Endothelial cell of umbilical vein (primary cell): ENCODE measurements around the gene SEMA4D. TPM values are rescaled to one million over a fixed set of nuclear protein-coding genes. Genes with fewer than 3 reads are reported as not detected.

Source experiments
- BruUV-seq: library from RNA; stranded (reverse); fragments of 400-500 nt; replicated peaks from 2 replicates; lab custom pipeline; 2021; lab: Mats Ljungman, UMichigan
- CTCF ChIA-PET: fragments of 300-600, 350-600 bp; sonication (Branson Sonifier 250); formaldehyde crosslinking; loops from one replicate; lab custom pipeline; 2021; ENCODE audit warnings: antibody characterized with exemption, inconsistent platforms; lab: Charles Lee
- POLR2A ChIA-PET: fragments of 300-600, 350-600 bp; sonication (Branson Sonifier 250); formaldehyde crosslinking; loops from one replicate; lab custom pipeline; 2021; ENCODE audit warnings: antibody characterized with exemption, inconsistent platforms; lab: Charles Lee
- DNase-seq: peaks from one replicate; pipeline ENCODE4 v3.0.0-alpha.2; 2011; ENCODE audit warnings: low read depth, low spot score
- FAIRE-seq: peaks from 2 replicates; lab custom pipeline; 2011; peaks lifted over from hg19 to GRCh38; lab: Jason Lieb, UNC
- H2AFZ ChIP-seq: 2 replicates; pipeline ENCODE4 v1.6.0; 2012; ENCODE audit warnings: low read depth, low read length, control low read depth, inconsistent platforms
- H3K27ac ChIP-seq: 2 replicates; pipeline ENCODE4 v1.5.1; 2011; ENCODE audit warnings: low read depth, mild to moderate bottlenecking, control low read depth, low read length, moderate library complexity; ENCODE audit not compliant: insufficient read depth
- H3K27me3 ChIP-seq, 2 experiments: 2 replicates each; pipeline versions ENCODE4 v1.6.0 to v1.6.1; 2011; ENCODE audit warnings: low read length in 2 of 2, mixed read lengths in 1 of 2; ENCODE audit not compliant: control insufficient read depth in 2 of 2, insufficient read depth in 2 of 2
- H3K36me3 ChIP-seq, 2 experiments: 2 replicates in 1 of 2; 3 replicates in 1 of 2; pipeline ENCODE4 v1.5.1; 2011; ENCODE audit warnings: low read length in 2 of 2, mild to moderate bottlenecking in 1 of 2, moderate library complexity in 1 of 2; ENCODE audit not compliant: control insufficient read depth in 2 of 2, insufficient read depth in 2 of 2; ENCODE audit errors: extremely low read depth in 1 of 2
- H3K4me1 ChIP-seq: 3 replicates; pipeline ENCODE4 v1.5.1; 2011; ENCODE audit warnings: mild to moderate bottlenecking, low read length; ENCODE audit not compliant: control insufficient read depth, insufficient read depth; ENCODE audit errors: extremely low read depth
- H3K4me2 ChIP-seq: 2 replicates; pipeline ENCODE4 v1.6.1; 2011; ENCODE audit warnings: low read length, control low read depth, mixed read lengths; ENCODE audit not compliant: insufficient read depth
- H3K4me3 ChIP-seq, 3 experiments: fragments of 200-600 bp in 1 of 3; sonication (generic), shearing (Covaris generic) in 1 of 3; replicated peaks in 1 of 3; 2 replicates each; pipeline ENCODE4 v1.5.1; 2011 to 2016; ENCODE audit warnings: control low read depth in 3 of 3, low read length in 3 of 3, mild to moderate bottlenecking in 2 of 3, inconsistent platforms in 1 of 3, low read depth in 1 of 3, moderate library complexity in 1 of 3; ENCODE audit not compliant: insufficient read depth in 1 of 3
- H3K79me2 ChIP-seq: 2 replicates; pipeline ENCODE4 v1.6.0; 2012; ENCODE audit warnings: low read length, inconsistent platforms; ENCODE audit not compliant: control insufficient read depth, insufficient read depth
- H3K9ac ChIP-seq: replicated peaks from 2 replicates; pipeline ENCODE3; 2011; ENCODE audit warnings: low read length, control low read depth; ENCODE audit not compliant: insufficient read depth; ENCODE audit errors: extremely low read depth
- H3K9me1 ChIP-seq: replicated peaks from 3 replicates; pipeline ENCODE4 v1.6.0; 2011; ENCODE audit warnings: mild to moderate bottlenecking, low read length; ENCODE audit not compliant: control insufficient read depth, insufficient read depth; ENCODE audit errors: extremely low read depth
- H3K9me3 ChIP-seq: replicated peaks from 2 replicates; pipeline ENCODE4 v1.5.1; 2012; ENCODE audit warnings: low read length, inconsistent platforms; ENCODE audit not compliant: control insufficient read depth, insufficient read depth
- H4K20me1 ChIP-seq: replicated peaks from 2 replicates; pipeline ENCODE3; 2011; ENCODE audit warnings: mild to moderate bottlenecking, low read length; ENCODE audit not compliant: control insufficient read depth, insufficient read depth; ENCODE audit errors: extremely low read depth
- EZH2 ChIP-seq: IDR thresholded peaks from 2 replicates; pipeline ENCODE4 v1.6.1; 2012; ENCODE audit warnings: borderline replicate concordance, low read depth, mild to moderate bottlenecking, moderate library complexity, low read length, inconsistent platforms; ENCODE audit not compliant: severe bottlenecking
- FOS ChIP-seq: IDR thresholded peaks from 2 replicates; pipeline ENCODE4 v1.6.1; 2011; ENCODE audit warnings: mild to moderate bottlenecking, low read length, moderate library complexity, borderline replicate concordance; ENCODE audit not compliant: insufficient read depth
- GATA2 ChIP-seq: IDR thresholded peaks from 2 replicates; pipeline ENCODE4 v1.7.0; 2011; ENCODE audit warnings: low read depth, mild to moderate bottlenecking, moderate library complexity, mixed read lengths, low read length; ENCODE audit not compliant: insufficient read length, insufficient read depth
- MYC ChIP-seq: IDR thresholded peaks from one replicate; pipeline ENCODE4 v1.6.1; 2011; ENCODE audit warnings: mild to moderate bottlenecking, low read depth, low read length
- POLR2A ChIP-seq: IDR thresholded peaks from 2 replicates; pipeline ENCODE4 v1.6.1; 2012; ENCODE audit warnings: low read depth, mild to moderate bottlenecking, control low read depth, low read length
- POLR2AphosphoS5 ChIP-seq: IDR thresholded peaks from 2 replicates; pipeline ENCODE4 v1.6.1; 2012; ENCODE audit warnings: low read depth, mild to moderate bottlenecking, control low read depth, low read length, moderate library complexity; ENCODE audit not compliant: insufficient read depth
- dilution Hi-C: fragments of 300-500 bp; cut with MboI; formaldehyde crosslinking; loops from one replicate; pipeline ENCODE4 v1.15.0; 2019; ENCODE audit warnings: low sequenced_read_pairs; ENCODE audit not compliant: extremely low pct_ligation_motif_present
- intact Hi-C: fragments of 100-400 bp; cut with micrococcal nuclease; formaldehyde crosslinking; loops from one replicate; pipeline ENCODE4 v1.10.0; 2022
- polyA plus RNA-seq, 4 experiments: library from polyadenylated mRNA; depleted of rRNA in 3 of 4; stranded (reverse) in 3 of 4; unstranded in 1 of 4; fragments of >200 nt; gene quantifications; 2 replicates each; pipeline versions ENCODE4 v1.2.1 to v1.2.3, GENCODE V29; 2011 to 2012; ENCODE audit warnings: missing spikeins in 1 of 4
- total RNA-seq: library from RNA; stranded (reverse); gene quantifications from 2 replicates; pipeline ENCODE4 v1.2.3, GENCODE V29; 2021
- TF ChIP-seq, protein P1 (sequence below), 2 donors: IDR thresholded peaks; 1 replicate in 1 of 2; 2 replicates in 1 of 2; pipeline ENCODE4 v1.5.1; 2011; ENCODE audit warnings: low read length in 2 of 2, mild to moderate bottlenecking in 2 of 2, moderate library complexity in 2 of 2, control low read depth in 1 of 2, inconsistent platforms in 1 of 2, low read depth in 1 of 2; ENCODE audit not compliant: insufficient read depth in 1 of 2; ENCODE audit errors: extremely low read depth in 1 of 2
- TF ChIP-seq, protein P2 (sequence below): IDR thresholded peaks from 2 replicates; pipeline ENCODE4 v1.6.1; 2011; ENCODE audit not compliant: insufficient read depth, insufficient read length

Gene SEMA4D
- total and polyA plus RNA-seq, 2 donors (not counting 3 experiments of a cell fraction or from before 2014, with no cell fraction given): 3.9 to 15.7 TPM

DNA sequence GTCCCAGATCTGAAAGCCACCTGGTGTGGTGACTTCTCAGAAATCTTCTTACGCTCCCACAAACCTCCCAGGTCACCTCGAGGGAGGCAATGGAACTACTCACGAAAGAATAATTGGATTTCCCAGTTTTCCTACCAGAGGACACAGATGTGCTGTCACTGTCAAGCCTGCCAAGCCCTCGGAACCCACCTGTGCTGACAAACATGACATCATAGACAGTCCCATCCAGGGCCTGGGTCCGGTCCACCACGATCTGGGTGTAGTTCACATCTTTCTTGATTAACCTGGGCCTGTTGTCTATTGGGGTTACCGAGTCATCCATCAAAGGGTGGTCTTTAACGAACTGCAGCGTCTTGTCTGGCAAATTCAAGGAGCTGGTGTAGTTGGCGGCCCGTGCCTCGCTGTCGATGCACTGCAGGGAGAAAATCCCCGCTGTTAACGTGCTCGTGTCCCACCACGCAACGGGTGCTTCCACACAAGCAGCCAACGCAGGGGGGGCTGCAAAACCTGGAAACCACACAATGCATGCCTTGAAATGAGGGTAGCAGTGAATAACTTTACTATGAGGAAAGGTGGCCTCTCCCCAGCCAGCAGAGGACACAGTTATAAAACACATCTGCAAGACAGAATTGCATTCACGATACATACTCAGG, 110.6 kb downstream of the SEMA4D start:
- dilution Hi-C loops (no loop called here), intact Hi-C loops (no loop called here)
- no TSS peak for BruUV-seq
- DNase-seq (no peak), FAIRE-seq (no peak)
- H3K9me3 ChIP-seq: no peaks in the 10 kb centered on the region
- no peaks in the 10 kb centered on the region for H3K4me1 ChIP-seq
- no peaks in the 10 kb centered on the region for H3K79me2 ChIP-seq
- no peak overlapping the region for H3K4me3 ChIP-seq
- no peaks in the 10 kb centered on the region for H4K20me1 ChIP-seq
- H3K9ac ChIP-seq: no peak overlapping the region
- ChIA-PET POLR2A (no interaction called here), CTCF (interaction anchor here (1.1 to 1.3 kb wide), 2 partner anchors 21 to 161 kb away, joined by 3 to 9 read pairs; no protein-coding TSS in a partner anchor)
- H2AFZ ChIP-seq: no peak overlapping the region
- H3K9me1 ChIP-seq: no peaks in the 10 kb centered on the region
- no peak overlapping the region for H3K27ac ChIP-seq
- H3K4me2 ChIP-seq: no peak overlapping the region
- peaks cover 0 to 17% of the 10 kb centered on the region in 2 experiments for H3K36me3 ChIP-seq
- no peaks in the 10 kb centered on the region for H3K27me3 ChIP-seq
- TF ChIP-seq EZH2 (no peak), GATA2 (no peak), POLR2A (no peak), MYC (no peak), FOS (no peak), POLR2AphosphoS5 (no peak)
- TF ChIP-seq, protein P1, sequence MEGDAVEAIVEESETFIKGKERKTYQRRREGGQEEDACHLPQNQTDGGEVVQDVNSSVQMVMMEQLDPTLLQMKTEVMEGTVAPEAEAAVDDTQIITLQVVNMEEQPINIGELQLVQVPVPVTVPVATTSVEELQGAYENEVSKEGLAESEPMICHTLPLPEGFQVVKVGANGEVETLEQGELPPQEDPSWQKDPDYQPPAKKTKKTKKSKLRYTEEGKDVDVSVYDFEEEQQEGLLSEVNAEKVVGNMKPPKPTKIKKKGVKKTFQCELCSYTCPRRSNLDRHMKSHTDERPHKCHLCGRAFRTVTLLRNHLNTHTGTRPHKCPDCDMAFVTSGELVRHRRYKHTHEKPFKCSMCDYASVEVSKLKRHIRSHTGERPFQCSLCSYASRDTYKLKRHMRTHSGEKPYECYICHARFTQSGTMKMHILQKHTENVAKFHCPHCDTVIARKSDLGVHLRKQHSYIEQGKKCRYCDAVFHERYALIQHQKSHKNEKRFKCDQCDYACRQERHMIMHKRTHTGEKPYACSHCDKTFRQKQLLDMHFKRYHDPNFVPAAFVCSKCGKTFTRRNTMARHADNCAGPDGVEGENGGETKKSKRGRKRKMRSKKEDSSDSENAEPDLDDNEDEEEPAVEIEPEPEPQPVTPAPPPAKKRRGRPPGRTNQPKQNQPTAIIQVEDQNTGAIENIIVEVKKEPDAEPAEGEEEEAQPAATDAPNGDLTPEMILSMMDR (IDR thresholded peaks at IDR 0.05; ENCODE audit: extremely low read depth in 1 of 2, insufficient read depth in 1 of 2, low read depth in 1 of 2, low read length in 2 of 2): no peak
- TF ChIP-seq, protein P2, sequence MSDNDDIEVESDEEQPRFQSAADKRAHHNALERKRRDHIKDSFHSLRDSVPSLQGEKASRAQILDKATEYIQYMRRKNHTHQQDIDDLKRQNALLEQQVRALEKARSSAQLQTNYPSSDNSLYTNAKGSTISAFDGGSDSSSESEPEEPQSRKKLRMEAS: no peak
